MM.1S (cell line): ENCODE measurements around the gene USPL1.

Experiments
- DNase-seq: peaks from one replicate; pipeline ENCODE4 v3.0.0-alpha.2; 2015
- H2AFZ ChIP-seq: fragments of 300-600 bp; sonication (generic); 2 replicates; pipeline ENCODE4 v1.6.0; 2016; ENCODE audit warnings: antibody characterized with exemption, low read length
- H3F3A ChIP-seq: fragments of 300-600 bp; sonication (generic); 2 replicates; pipeline ENCODE4 v1.6.1; 2016; ENCODE audit warnings: mild to moderate bottlenecking, antibody characterized with exemption, low read length, moderate library complexity, mixed read lengths; ENCODE audit not compliant: insufficient read depth
- H3K27ac ChIP-seq: fragments of 300-600 bp; sonication (generic); 2 replicates; pipeline ENCODE4 v1.5.1; 2016; ENCODE audit warnings: mild to moderate bottlenecking, low read length
- H3K27me3 ChIP-seq: fragments of 300-600 bp; sonication (generic); replicated peaks from 2 replicates; pipeline ENCODE4 v1.6.0; 2016; ENCODE audit warnings: low read length; ENCODE audit not compliant: insufficient read depth
- H3K36me3 ChIP-seq: fragments of 300-600 bp; sonication (generic); replicated peaks from 2 replicates; pipeline ENCODE4 v1.6.1; 2016; ENCODE audit warnings: mild to moderate bottlenecking, low read length, mixed read lengths; ENCODE audit not compliant: insufficient read depth
- H3K4me1 ChIP-seq: fragments of 300-600 bp; sonication (generic); 2 replicates; pipeline ENCODE4 v1.6.1; 2016; ENCODE audit warnings: low read length, mixed read lengths
- H3K4me2 ChIP-seq: fragments of 300-600 bp; sonication (generic); 2 replicates; pipeline ENCODE4 v1.6.0; 2016; ENCODE audit warnings: low read depth, low read length
- H3K4me3 ChIP-seq: fragments of 300-600 bp; sonication (generic); 2 replicates; pipeline ENCODE4 v1.5.1; 2016; ENCODE audit warnings: low read length, mixed read lengths
- H3K79me2 ChIP-seq: fragments of 300-600 bp; sonication (generic); 2 replicates; pipeline ENCODE4 v1.6.1; 2016; ENCODE audit warnings: mixed run types, low read length, mixed read lengths
- H3K9ac ChIP-seq: fragments of 300-600 bp; sonication (generic); 2 replicates; pipeline ENCODE4 v1.6.1; 2016; ENCODE audit warnings: low read length, mixed read lengths
- H3K9me2 ChIP-seq: fragments of 300-600 bp; sonication (generic); replicated peaks from 2 replicates; pipeline ENCODE4 v1.6.1; 2016; ENCODE audit warnings: mild to moderate bottlenecking, low read length, mixed read lengths; ENCODE audit not compliant: insufficient read depth
- H3K9me3 ChIP-seq: fragments of 300-600 bp; sonication (generic); replicated peaks from 2 replicates; pipeline ENCODE4 v1.6.1; 2016; ENCODE audit warnings: mild to moderate bottlenecking, low read length, mixed read lengths; ENCODE audit not compliant: insufficient read depth
- H4K20me1 ChIP-seq: fragments of 300-600 bp; sonication (generic); 2 replicates; pipeline ENCODE4 v1.6.1; 2016; ENCODE audit warnings: mild to moderate bottlenecking, low read length, moderate library complexity, mixed read lengths; ENCODE audit not compliant: insufficient read depth
- CTCF ChIP-seq: fragments of 300-600 bp; sonication (generic); IDR thresholded peaks from 2 replicates; pipeline ENCODE4 v1.5.1; 2016; ENCODE audit warnings: antibody characterized with exemption, low read length, mixed read lengths
- EZH2 ChIP-seq: fragments of 300-600 bp; sonication (generic); optimal IDR thresholded peaks from 2 replicates; pipeline ENCODE3; 2017; ENCODE audit warnings: low read depth, mild to moderate bottlenecking, antibody characterized with exemption, low read length, mixed read lengths
- EZH2phosphoT487 ChIP-seq: fragments of 300-600 bp; sonication (generic); IDR thresholded peaks from 2 replicates; pipeline ENCODE4 v1.6.1; 2018; ENCODE audit warnings: antibody characterized with exemption, low read length

USPL1 gene

GRCh38 chr13:30623392-30623791, 5.7 kb downstream of the USPL1 start:
- Histone ChIP-seq H3K4me1 (no peaks in the 10 kb centered on the region), H3K9ac (no peak overlapping the region), H3K27me3 (no peaks in the 10 kb centered on the region), H3K36me3 (no peaks in the 10 kb centered on the region; the same call in 1 of the 2 replicates), H2AFZ (no peak overlapping the region), H3F3A (peaks cover 5% of the 10 kb centered on the region), H4K20me1 (no peaks in the 10 kb centered on the region), H3K9me3 (no peaks in the 10 kb centered on the region), H3K27ac (no peak overlapping the region), H3K79me2 (peaks cover 75% of the 10 kb centered on the region), H3K4me2 (no peak overlapping the region), H3K9me2 (no peaks in the 10 kb centered on the region), H3K4me3 (no peak overlapping the region)
- no peak for DNase-seq
- TF ChIP-seq CTCF, result no peak
- no peak for TF ChIP-seq EZH2
- no peak for TF ChIP-seq EZH2phosphoT487

GRCh38 chr13:30624630-30625029, 6.9 kb downstream of the USPL1 start:
- no peak overlapping the region for H3K9ac ChIP-seq
- H2AFZ ChIP-seq, result no peak overlapping the region
- no peak for TF ChIP-seq EZH2phosphoT487
- TF ChIP-seq EZH2, result no peak
- TF ChIP-seq CTCF, result no peak
- H3K9me3 ChIP-seq, result no peaks in the 10 kb centered on the region
- no peaks in the 10 kb centered on the region for H3K9me2 ChIP-seq
- H3K4me3 ChIP-seq, result no peak overlapping the region
- no peak overlapping the region for H3K27ac ChIP-seq
- no peaks in the 10 kb centered on the region; the same call in 1 of the 2 replicates for H3K36me3 ChIP-seq
- peaks cover 5% of the 10 kb centered on the region for H3F3A ChIP-seq
- H3K27me3 ChIP-seq, result no peaks in the 10 kb centered on the region
- peaks cover 75% of the 10 kb centered on the region for H3K79me2 ChIP-seq
- no peaks in the 10 kb centered on the region for H3K4me1 ChIP-seq
- no peak for DNase-seq
- no peaks in the 10 kb centered on the region for H4K20me1 ChIP-seq
- no peak overlapping the region for H3K4me2 ChIP-seq

- H3K4me2 ChIP-seq, result no peak overlapping the region
- H3K9ac ChIP-seq, result no peak overlapping the region
- no peaks in the 10 kb centered on the region for H4K20me1 ChIP-seq
- no peak overlapping the region for H2AFZ ChIP-seq
- H3K36me3 ChIP-seq, result no peaks in the 10 kb centered on the region; the same call in 1 of the 2 replicates
- H3F3A ChIP-seq, result peaks cover 5% of the 10 kb centered on the region
- H3K4me3 ChIP-seq, result no peak overlapping the region
- TF ChIP-seq EZH2 (no peak), CTCF (no peak)
- no peaks in the 10 kb centered on the region for H3K9me3 ChIP-seq
- H3K4me1 ChIP-seq, result peaks cover 4% of the 10 kb centered on the region; the same call in 1 of the 2 replicates
- H3K9me2 ChIP-seq, result no peaks in the 10 kb centered on the region
- no peaks in the 10 kb centered on the region for H3K27me3 ChIP-seq
- no peak for DNase-seq
- no peak overlapping the region for H3K27ac ChIP-seq
- H3K79me2 ChIP-seq, result peaks cover 73% of the 10 kb centered on the region
Observed at GRCh38 chr13:30629527-30629926, 11.8 kb downstream of the USPL1 start.
